T-cell (primary cell): ENCODE results near the gene LRRIQ1. TPM values are rescaled to one million over a fixed set of nuclear protein-coding genes. Genes with fewer than 3 reads are reported as not detected.

Experiments
- ATAC-seq, 4 experiments: fragments of 200-7000 bp in 3 of 4; fragments of 150-1000 bp in 1 of 4; cut with Tn5 transposase; replicated peaks in 1 of 4; 1 replicate in 3 of 4; 2 replicates in 1 of 4; pipeline ENCODE4 v1.10.0; 2021; ENCODE audit warnings: moderate library complexity in 3 of 4, mild to moderate bottlenecking in 2 of 4, moderate number of reproducible peaks in 1 of 4
- CTCF ChIA-PET, 2 donors: fragments of 300-600 bp; sonication (Branson Sonifier 250); formaldehyde crosslinking; loops; one replicate each; lab custom pipeline; 2022; ENCODE audit warnings: antibody characterized with exemption in 2 of 2; lab: Charles Lee
- POLR2A ChIA-PET, 2 donors: fragments of 300-600 bp; sonication (Branson Sonifier 250); formaldehyde crosslinking; loops; one replicate each; lab custom pipeline; 2022; ENCODE audit warnings: antibody characterized with exemption in 2 of 2; lab: Charles Lee
- DNase-seq, 35 experiments: peaks; one replicate each; pipeline versions ENCODE4 v3.0.0 to v3.0.0-alpha.2; 2013 to 2023
- H3K27ac ChIP-seq: one replicate; pipeline ENCODE4 v1.5.1; 2013; ENCODE audit warnings: low read length
- H3K27me3 ChIP-seq, 2 experiments: replicated peaks in 1 of 2; 1 replicate in 1 of 2; 2 replicates in 1 of 2; pipeline versions ENCODE4 v1.6.1 to v1.7.0; 2013; ENCODE audit warnings: low read length in 1 of 2, mixed read lengths in 1 of 2; ENCODE audit not compliant: control insufficient read depth in 2 of 2, insufficient read depth in 2 of 2; ENCODE audit errors: extremely low read depth in 1 of 2
- H3K36me3 ChIP-seq, 2 donors: 1 replicate in 1 of 2; 2 replicates in 1 of 2; pipeline versions ENCODE4 v1.6.1 to v1.7.0; 2013; ENCODE audit warnings: low read length in 1 of 2; ENCODE audit not compliant: control insufficient read depth in 2 of 2, insufficient read depth in 1 of 2; ENCODE audit errors: extremely low read depth in 1 of 2
- H3K4me1 ChIP-seq, 2 experiments: 1 replicate in 1 of 2; 2 replicates in 1 of 2; pipeline versions ENCODE4 v1.6.1 to v1.7.0; 2013; ENCODE audit warnings: low read length in 2 of 2, mixed read lengths in 1 of 2; ENCODE audit not compliant: insufficient read depth in 2 of 2, control insufficient read depth in 1 of 2; ENCODE audit errors: extremely low read depth in 1 of 2
- H3K4me3 ChIP-seq, 2 donors: 1 replicate in 1 of 2; 2 replicates in 1 of 2; pipeline versions ENCODE4 v1.5.1 to v1.7.0; 2013; ENCODE audit warnings: mild to moderate bottlenecking in 2 of 2, low read length in 1 of 2, moderate library complexity in 1 of 2; ENCODE audit not compliant: control insufficient read depth in 1 of 2; ENCODE audit errors: extremely low read depth in 1 of 2
- H3K9me3 ChIP-seq: 2 replicates; pipeline ENCODE4 v1.7.0; 2013
- H3K27ac Mint-ChIP-seq, 2 donors: one replicate each; pipeline ENCODE4 v1.8.0; 2020 to 2021; ENCODE audit warnings: mild to moderate bottlenecking in 2 of 2, mixed read lengths in 2 of 2
- H3K27me3 Mint-ChIP-seq, 2 donors: one replicate each; pipeline ENCODE4 v1.8.0; 2021 to 2022; ENCODE audit warnings: mixed read lengths in 2 of 2
- H3K36me3 Mint-ChIP-seq: one replicate; pipeline ENCODE4 v1.8.0; 2021; ENCODE audit warnings: mixed read lengths
- H3K4me1 Mint-ChIP-seq, 3 donors: one replicate each; pipeline ENCODE4 v1.8.0; 2020 to 2022; ENCODE audit warnings: mixed read lengths in 3 of 3, mild to moderate bottlenecking in 1 of 3
- H3K4me3 Mint-ChIP-seq, 3 donors: one replicate each; pipeline ENCODE4 v1.8.0; 2020 to 2022; ENCODE audit warnings: mild to moderate bottlenecking in 3 of 3, mixed read lengths in 3 of 3, moderate library complexity in 3 of 3
- H3K9me3 Mint-ChIP-seq, 3 donors: one replicate each; pipeline ENCODE4 v1.8.0; 2020 to 2022; ENCODE audit warnings: mixed read lengths in 3 of 3
- WGBS: methylation state at CpG from one replicate; pipeline ENCODE4 v1.1.5; 2013; ENCODE audit warnings: missing lambda C conversion rate; ENCODE audit not compliant: insufficient coverage; 5-methylcytosine and 5-hydroxymethylcytosine counted together
- total RNA-seq, 35 experiments: library from RNA in 6 of 35; stranded (reverse) in 6 of 35; fragments of 120-200 nt in 1 of 35; gene quantifications; one replicate each; pipeline versions ENCODE4 v1.2.1 to v1.2.4 and lab custom pipeline; 2013 to 2026

Gene LRRIQ1
- total RNA-seq, 5 donors from 2014 or later (not counting 1 experiment from before 2014, with no cell fraction given), result not detected

DNA sequence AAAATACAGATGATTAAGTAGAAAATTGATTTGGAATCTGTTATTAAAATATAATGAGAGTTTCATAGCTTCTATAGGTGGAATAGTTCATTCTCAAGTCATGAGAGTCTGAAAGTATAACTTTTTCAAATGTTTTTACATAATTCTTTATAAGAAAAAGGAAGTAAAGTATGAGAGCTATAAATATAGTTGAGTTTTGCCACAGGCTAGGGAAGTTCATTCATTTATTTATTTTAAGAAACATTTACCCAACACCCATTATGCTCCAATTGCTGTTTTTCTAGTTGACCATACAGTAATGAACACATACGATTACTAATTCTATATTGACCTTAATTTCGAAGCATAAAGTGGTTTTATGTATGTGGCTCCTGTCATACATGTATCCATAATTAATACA lies 24.8 kb downstream of the LRRIQ1 start:
- ChIA-PET CTCF (no interaction called here), POLR2A (no interaction called here)
- Mint-ChIP-seq H3K36me3 (no peaks in the 10 kb centered on the region), H3K4me3 (no peak overlapping the region), H3K27ac (no peak overlapping the region), H3K4me1 (no peaks in the 10 kb centered on the region), H3K9me3 (no peaks in the 10 kb centered on the region), H3K27me3 (no peaks in the 10 kb centered on the region)
- Histone ChIP-seq H3K9me3 (no peaks in the 10 kb centered on the region), H3K4me1 (no peaks in the 10 kb centered on the region), H3K36me3 (no peaks in the 10 kb centered on the region), H3K27ac (no peak overlapping the region), H3K27me3 (no peaks in the 10 kb centered on the region), H3K4me3 (no peak overlapping the region)
- WGBS, result no CpG with 5 or more reads among the region's 2 CpGs
- DNase-seq (no peak), ATAC-seq (no peak)

DNA sequence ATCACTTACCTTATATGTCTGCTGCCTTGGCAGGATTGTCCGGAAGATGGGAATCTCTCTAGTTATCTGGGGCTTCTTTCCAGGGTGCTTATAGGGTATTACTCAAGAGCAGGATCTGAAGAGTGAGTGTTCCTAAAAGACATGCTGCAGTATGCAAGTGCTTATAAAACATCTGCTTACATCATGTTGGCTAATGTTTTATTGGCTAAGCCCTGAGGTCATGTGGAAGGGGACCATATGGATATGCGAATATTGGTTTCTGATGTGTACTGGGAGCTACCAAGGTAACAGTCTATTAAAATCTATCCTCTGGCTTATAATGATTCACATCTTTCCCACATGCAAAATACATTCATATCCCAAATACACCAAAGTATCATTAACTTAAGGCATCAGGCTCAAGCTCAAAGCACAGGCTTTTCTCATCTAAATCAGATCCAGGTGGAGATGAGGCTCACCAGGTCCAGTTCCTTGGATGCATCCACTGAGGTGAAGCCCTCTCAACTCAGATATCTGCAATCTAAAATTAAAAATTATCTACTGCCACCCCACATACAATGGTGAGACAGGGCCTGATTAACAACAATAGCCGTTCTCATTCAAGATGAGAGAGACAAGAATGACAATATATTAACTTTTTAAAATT lies 29.8 kb downstream of the LRRIQ1 start:
- Histone ChIP-seq H3K36me3 (no peaks in the 10 kb centered on the region), H3K4me1 (no peaks in the 10 kb centered on the region), H3K4me3 (no peak overlapping the region), H3K27ac (no peak overlapping the region), H3K9me3 (no peaks in the 10 kb centered on the region), H3K27me3 (no peaks in the 10 kb centered on the region)
- Mint-ChIP-seq H3K4me1 (no peaks in the 10 kb centered on the region), H3K36me3 (no peaks in the 10 kb centered on the region), H3K4me3 (no peak overlapping the region), H3K9me3 (no peaks in the 10 kb centered on the region), H3K27ac (no peak overlapping the region), H3K27me3 (no peaks in the 10 kb centered on the region)
- DNase-seq (no peak), ATAC-seq (no peak)
- ChIA-PET POLR2A (no interaction called here), CTCF (no interaction called here)
- no CpG with 5 or more reads among the region's 3 CpGs for WGBS

DNA sequence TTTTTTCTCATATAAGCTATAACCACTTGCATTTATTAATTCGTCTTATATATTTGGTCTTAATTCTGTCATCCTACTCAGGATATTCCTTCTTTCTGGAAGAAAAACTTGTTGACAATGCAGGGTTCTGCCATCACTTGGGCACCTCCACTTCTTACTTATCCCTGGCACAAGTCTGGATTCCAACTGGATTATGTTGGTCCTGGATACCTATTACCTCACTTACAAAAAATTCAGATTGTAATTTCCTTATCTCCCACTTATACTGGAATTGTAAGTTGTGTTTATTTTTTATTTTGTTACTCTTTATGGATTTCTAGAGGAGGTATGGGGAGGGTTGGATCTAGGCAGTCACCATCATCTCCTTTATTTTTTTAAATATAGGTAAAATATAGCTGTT lies 36.7 kb downstream of the LRRIQ1 start:
- POLR2A ChIA-PET, result no interaction called here
- ATAC-seq (no peak), DNase-seq (no peak)
- Mint-ChIP-seq H3K4me1 (no peaks in the 10 kb centered on the region), H3K27me3 (no peaks in the 10 kb centered on the region), H3K36me3 (no peaks in the 10 kb centered on the region), H3K9me3 (no peaks in the 10 kb centered on the region), H3K4me3 (no peak overlapping the region), H3K27ac (no peak overlapping the region)
- no peaks in the 10 kb centered on the region for H3K4me1 ChIP-seq
- no peaks in the 10 kb centered on the region for H3K27me3 ChIP-seq
- no peaks in the 10 kb centered on the region for H3K9me3 ChIP-seq
- CTCF ChIA-PET, result no interaction called here
- no CpG with 5 or more reads among the region's 1 CpG for WGBS
- H3K4me3 ChIP-seq, result no peak overlapping the region
- no peaks in the 10 kb centered on the region for H3K36me3 ChIP-seq
- H3K27ac ChIP-seq, result no peak overlapping the region

DNA sequence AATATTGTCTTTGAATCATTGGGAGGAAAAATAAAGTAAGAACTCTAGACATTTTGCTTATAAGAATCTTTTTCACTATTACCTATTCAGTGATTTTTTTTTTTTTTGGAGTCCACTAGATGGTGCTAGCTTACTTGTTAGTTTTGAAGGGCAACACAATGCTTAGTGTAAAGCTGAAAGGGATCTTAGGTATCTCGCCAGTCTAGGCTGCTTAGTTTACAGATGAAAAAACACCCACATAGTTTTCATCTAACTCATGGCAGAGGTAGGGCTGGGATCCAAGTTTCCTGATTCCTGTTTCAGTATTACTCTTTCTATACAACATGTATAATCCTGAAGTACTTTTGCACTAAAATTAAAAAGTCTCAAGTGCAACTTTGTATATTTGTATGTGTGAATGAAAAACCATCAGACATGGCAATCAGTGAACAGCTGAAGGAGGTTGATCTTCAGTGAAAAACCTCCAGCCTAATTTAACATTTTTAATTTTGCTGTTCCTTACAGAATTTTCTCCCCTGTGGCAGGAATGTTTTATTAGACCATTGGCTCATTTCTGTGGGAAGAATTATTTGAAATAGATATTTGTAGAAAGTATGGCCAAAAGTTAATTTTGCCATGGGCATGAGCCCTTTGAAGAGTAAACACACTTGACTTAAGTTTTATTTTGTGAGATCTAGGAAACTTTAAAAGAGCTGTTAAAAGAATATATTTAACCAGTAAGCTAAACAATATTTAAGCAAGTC lies 40.7 kb downstream of the LRRIQ1 start:
- H3K9me3 Mint-ChIP-seq, result no peaks in the 10 kb centered on the region
- CTCF ChIA-PET, result interaction anchor here in 1 of 2 donors (0.6 kb wide), 1 partner anchor 368 kb away, joined by 3 read pairs; no protein-coding TSS in a partner anchor
- ATAC-seq, result no peak
- Histone ChIP-seq H3K9me3 (no peaks in the 10 kb centered on the region), H3K4me3 (no peak overlapping the region), H3K27me3 (no peaks in the 10 kb centered on the region), H3K27ac (no peak overlapping the region), H3K36me3 (no peaks in the 10 kb centered on the region), H3K4me1 (no peaks in the 10 kb centered on the region)
- H3K27ac Mint-ChIP-seq, result no peak overlapping the region
- H3K4me1 Mint-ChIP-seq, result no peaks in the 10 kb centered on the region
- H3K36me3 Mint-ChIP-seq, result no peaks in the 10 kb centered on the region
- WGBS, result no CpG with 5 or more reads among the region's 1 CpG
- POLR2A ChIA-PET, result interaction anchor here in 1 of 2 donors (0.6 kb wide), 1 partner anchor 98 kb away, joined by 3 read pairs; no protein-coding TSS in a partner anchor
- no peak overlapping the region for H3K4me3 Mint-ChIP-seq
- DNase-seq, result peak in 1 of 35 experiments; percentile 0
- no peaks in the 10 kb centered on the region for H3K27me3 Mint-ChIP-seq

DNA sequence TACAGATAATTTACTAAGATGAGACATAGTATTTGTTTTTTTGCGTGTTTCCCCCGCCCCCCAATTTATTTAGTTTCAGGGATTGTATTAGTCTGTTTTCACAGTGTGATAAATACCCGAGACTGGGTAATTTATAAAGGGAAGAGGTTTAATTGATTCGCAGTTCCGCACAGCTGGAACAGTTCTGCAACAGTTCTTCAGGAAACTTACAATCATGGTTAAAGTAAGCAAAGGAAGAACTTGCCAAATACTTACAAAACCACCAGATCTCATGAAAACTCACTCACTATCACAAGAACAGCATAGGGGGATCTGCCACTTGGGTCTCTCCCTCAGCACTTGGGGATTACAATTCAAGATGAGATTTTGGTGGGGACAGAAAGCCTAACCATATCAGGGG lies 48.9 kb downstream of the LRRIQ1 start:
- no peak for DNase-seq
- Mint-ChIP-seq H3K4me1 (no peaks in the 10 kb centered on the region), H3K36me3 (no peaks in the 10 kb centered on the region), H3K9me3 (peaks cover 0 to 7% (median 3%) of the 10 kb centered on the region in 3 donors), H3K27me3 (no peaks in the 10 kb centered on the region), H3K4me3 (no peak overlapping the region), H3K27ac (no peak overlapping the region)
- Histone ChIP-seq H3K4me1 (no peaks in the 10 kb centered on the region), H3K36me3 (no peaks in the 10 kb centered on the region), H3K27ac (no peak overlapping the region), H3K4me3 (no peak overlapping the region), H3K27me3 (no peaks in the 10 kb centered on the region), H3K9me3 (no peaks in the 10 kb centered on the region)
- no peak for ATAC-seq
- POLR2A ChIA-PET, result no interaction called here
- 80% methylated on average over 2 of the region's 5 CpGs for WGBS
- CTCF ChIA-PET, result no interaction called here

DNA sequence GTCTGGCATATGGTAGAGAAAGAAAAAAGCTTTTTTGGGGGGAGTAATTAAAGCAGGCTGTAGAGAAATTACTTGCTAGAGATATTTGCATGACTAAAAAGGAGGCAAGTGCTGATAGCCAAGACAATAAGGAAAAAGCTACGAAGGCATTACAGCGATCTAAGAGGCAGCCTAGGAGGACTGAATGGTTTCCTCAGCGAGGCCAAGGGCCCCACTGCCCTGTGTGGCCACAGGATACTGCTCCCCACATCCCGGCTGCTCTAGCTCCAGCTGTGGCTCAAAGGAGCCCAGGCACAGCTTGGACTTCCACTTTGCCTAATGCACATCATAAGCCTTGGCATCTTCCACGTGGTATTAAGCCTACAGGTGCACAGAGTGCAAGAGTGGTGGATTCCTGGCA lies 53.6 kb downstream of the LRRIQ1 start:
- 67% methylated on average over 5 of the region's 5 CpGs for WGBS
- Mint-ChIP-seq H3K36me3 (no peaks in the 10 kb centered on the region), H3K4me3 (no peak overlapping the region), H3K27me3 (no peaks in the 10 kb centered on the region), H3K27ac (no peak overlapping the region), H3K9me3 (peaks cover 2 to 7% (median 3%) of the 10 kb centered on the region in 3 donors), H3K4me1 (no peaks in the 10 kb centered on the region)
- DNase-seq (no peak), ATAC-seq (no peak)
- ChIA-PET POLR2A (no interaction called here), CTCF (no interaction called here)
- Histone ChIP-seq H3K27me3 (no peaks in the 10 kb centered on the region), H3K27ac (no peak overlapping the region), H3K4me3 (no peak overlapping the region), H3K36me3 (no peaks in the 10 kb centered on the region), H3K4me1 (no peaks in the 10 kb centered on the region), H3K9me3 (no peaks in the 10 kb centered on the region)
